ENCODE results near the gene MYBPC1. TPM values are rescaled to one million over a fixed set of nuclear protein-coding genes. Genes with fewer than 3 reads are reported as not detected.

MYBPC1 gene
- total RNA-seq, 2 experiments from 2014 or later: not detected

- H3K27ac ChIP-seq (ENCODE audit: low read depth in 1 of 2, low read length in 2 of 2): no peak overlapping the region
- ChIA-PET CTCF (no interaction called here), POLR2A (no interaction called here)
- H3K4me1 ChIP-seq (ENCODE audit: insufficient read depth, low read length): no peaks in the 10 kb centered on the region
- no peaks in the 10 kb centered on the region for H3K36me3 ChIP-seq (ENCODE audit: insufficient read depth, low read length)
- no peak overlapping the region for H3K4me3 Mint-ChIP-seq
- H3K27me3 Mint-ChIP-seq: no peaks in the 10 kb centered on the region
- DNase-seq: no peak
- intact Hi-C loops (cut with DNase I, micrococcal nuclease): no loop called here
- no peaks in the 10 kb centered on the region for H3K27me3 ChIP-seq (ENCODE audit: control insufficient read depth in 1 of 2, insufficient read depth in 2 of 2, low read length in 2 of 2)
- no peak overlapping the region for H3K27ac Mint-ChIP-seq
- TF ChIP-seq CTCF (IDR thresholded peaks at IDR 0.05): no peak
- H3K36me3 Mint-ChIP-seq (ENCODE audit: low read depth): no peaks in the 10 kb centered on the region
- no peaks in the 10 kb centered on the region for H3K9me3 ChIP-seq (ENCODE audit: control insufficient read depth in 1 of 2, insufficient read depth in 1 of 2, low read length in 2 of 2)
- ATAC-seq (ENCODE audit: poor library complexity): no peak
- H3K4me3 ChIP-seq (ENCODE audit: low read length): no peak overlapping the region
- H3K4me1 Mint-ChIP-seq (ENCODE audit: low read depth): no peaks in the 10 kb centered on the region
- H3K9me3 Mint-ChIP-seq: no peaks in the 10 kb centered on the region
Observed at GRCh38 chr12:101607894-101608293, 13.1 kb downstream of the MYBPC1 start.

- no peaks in the 10 kb centered on the region for H3K27me3 Mint-ChIP-seq
- ChIA-PET POLR2A (no interaction called here), CTCF (no interaction called here)
- intact Hi-C loops (cut with DNase I, micrococcal nuclease): no loop called here
- H3K9me3 ChIP-seq (ENCODE audit: control insufficient read depth in 1 of 2, insufficient read depth in 1 of 2, low read length in 2 of 2): no peaks in the 10 kb centered on the region
- no peak overlapping the region for H3K27ac ChIP-seq (ENCODE audit: low read depth in 1 of 2, low read length in 2 of 2)
- no peaks in the 10 kb centered on the region for H3K36me3 ChIP-seq (ENCODE audit: insufficient read depth, low read length)
- DNase-seq (no peak), ATAC-seq (ENCODE audit: poor library complexity) (no peak)
- H3K4me3 Mint-ChIP-seq: no peak overlapping the region
- no peaks in the 10 kb centered on the region for H3K27me3 ChIP-seq (ENCODE audit: control insufficient read depth in 1 of 2, insufficient read depth in 2 of 2, low read length in 2 of 2)
- H3K27ac Mint-ChIP-seq: no peak overlapping the region
- no peak overlapping the region for H3K4me3 ChIP-seq (ENCODE audit: low read length)
- H3K9me3 Mint-ChIP-seq: no peaks in the 10 kb centered on the region
- no peak for TF ChIP-seq CTCF (IDR thresholded peaks at IDR 0.05)
- H3K4me1 ChIP-seq (ENCODE audit: insufficient read depth, low read length): no peaks in the 10 kb centered on the region
- no peaks in the 10 kb centered on the region for H3K4me1 Mint-ChIP-seq (ENCODE audit: low read depth)
- no peaks in the 10 kb centered on the region for H3K36me3 Mint-ChIP-seq (ENCODE audit: low read depth)
Observed at GRCh38 chr12:101608301-101609133, 13.7 kb downstream of the MYBPC1 start.

GRCh38 chr12:101609198-101609597, 14.4 kb downstream of the MYBPC1 start:
- Histone ChIP-seq H3K27me3 (ENCODE audit: control insufficient read depth in 1 of 2, insufficient read depth in 2 of 2, low read length in 2 of 2) (no peaks in the 10 kb centered on the region), H3K27ac (ENCODE audit: low read depth in 1 of 2, low read length in 2 of 2) (no peak overlapping the region), H3K36me3 (ENCODE audit: insufficient read depth, low read length) (no peaks in the 10 kb centered on the region), H3K4me3 (ENCODE audit: low read length) (no peak overlapping the region), H3K4me1 (ENCODE audit: insufficient read depth, low read length) (no peaks in the 10 kb centered on the region), H3K9me3 (ENCODE audit: control insufficient read depth in 1 of 2, insufficient read depth in 1 of 2, low read length in 2 of 2) (no peaks in the 10 kb centered on the region)
- Mint-ChIP-seq H3K27me3 (no peaks in the 10 kb centered on the region), H3K4me3 (no peak overlapping the region), H3K9me3 (no peaks in the 10 kb centered on the region), H3K36me3 (ENCODE audit: low read depth) (no peaks in the 10 kb centered on the region), H3K27ac (no peak overlapping the region), H3K4me1 (ENCODE audit: low read depth) (no peaks in the 10 kb centered on the region)
- DNase-seq (no peak), ATAC-seq (ENCODE audit: poor library complexity) (no peak)
- intact Hi-C loops (cut with DNase I, micrococcal nuclease): no loop called here
- ChIA-PET CTCF (no interaction called here), POLR2A (no interaction called here)
- no peak for TF ChIP-seq CTCF (IDR thresholded peaks at IDR 0.05)

Measured in CD4-positive, alpha-beta T cell (primary cell).